ENCODE measurements around the gene APOBEC3G. TPM values are rescaled to one million over a fixed set of nuclear protein-coding genes. Genes with fewer than 3 reads are reported as not detected.
"Not testable (repeated sequence)": the region's sequence is repeated elsewhere in the genome, so short reads cannot be mapped to it uniquely, and the experiment has no call there.

The APOBEC3G gene
- polyA plus RNA-seq, 1 of the 3 experiments (the other 2 are of a cell fraction) = not detected

DNA sequence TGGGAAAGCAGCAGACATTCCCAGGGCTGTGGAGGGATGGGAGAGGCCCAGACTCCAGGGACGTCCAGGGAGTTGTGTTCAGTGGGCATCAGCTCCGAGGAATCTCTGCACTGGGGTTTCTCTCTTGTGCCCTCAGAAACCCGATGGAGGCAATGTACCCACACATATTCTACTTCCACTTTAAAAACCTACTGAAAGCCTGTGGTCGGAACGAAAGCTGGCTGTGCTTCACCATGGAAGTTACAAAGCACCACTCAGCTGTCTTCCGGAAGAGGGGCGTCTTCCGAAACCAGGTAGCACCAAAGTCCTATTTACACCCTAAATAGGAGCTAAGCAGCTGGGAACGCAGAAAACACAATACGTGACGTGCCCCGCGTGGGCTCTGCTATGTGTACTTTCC, 47.8 kb upstream of the APOBEC3G start:
- POLR2A ChIA-PET = no interaction called here

DNA sequence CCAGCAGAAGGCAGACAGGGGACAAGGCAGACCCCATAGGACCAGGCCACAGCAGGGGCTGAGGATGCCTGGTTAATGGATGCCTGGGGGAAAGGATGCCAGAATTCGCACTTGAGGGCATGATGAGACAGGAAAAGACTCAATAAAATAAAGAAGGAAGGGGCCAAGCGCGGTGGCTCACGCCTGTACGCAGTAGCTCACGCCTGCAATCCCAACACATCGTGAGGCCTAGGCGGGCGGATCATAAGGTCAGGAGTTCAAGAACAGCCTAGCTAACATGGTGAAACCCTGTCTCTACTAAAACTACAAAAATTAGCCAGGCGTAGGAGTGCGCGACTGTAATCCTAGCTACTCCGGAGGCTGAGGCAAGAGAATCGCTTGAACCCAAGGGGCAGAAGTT, 46.4 kb upstream of the APOBEC3G start:
- Histone ChIP-seq H3K4me2 (no peak overlapping the region), H3K27ac (ENCODE audit: low read depth in 2 of 2, low read length in 1 of 2) (no peak overlapping the region), H3K4me1 (ENCODE audit: control insufficient read depth in 1 of 2, insufficient read depth in 2 of 2, low read depth in 1 of 2, low read length in 1 of 2) (no peaks in the 10 kb centered on the region), H3K79me2 (ENCODE audit: insufficient read depth) (no peaks in the 10 kb centered on the region), H3K36me3 (replicated peaks in 1 of 2; ENCODE audit: control insufficient read depth in 1 of 2, insufficient read depth in 2 of 2, low read length in 1 of 2) (no peaks in the 10 kb centered on the region), H3F3A (replicated peaks; ENCODE audit: insufficient read depth) (no peaks in the 10 kb centered on the region), H3K4me3 (ENCODE audit: low read depth in 2 of 2, low read length in 1 of 2) (no peak overlapping the region), H3K9ac (no peak overlapping the region), H3K9me2 (no peaks in the 10 kb centered on the region), H3K9me3 (no peaks in the 10 kb centered on the region), H3K27me3 (ENCODE audit: insufficient read depth) (no peaks in the 10 kb centered on the region), H4K20me1 (ENCODE audit: insufficient read depth) (no peaks in the 10 kb centered on the region), H2AFZ (ENCODE audit: low read depth) (no peak overlapping the region)
- no peak for DNase-seq
- TF ChIP-seq, protein P1, sequence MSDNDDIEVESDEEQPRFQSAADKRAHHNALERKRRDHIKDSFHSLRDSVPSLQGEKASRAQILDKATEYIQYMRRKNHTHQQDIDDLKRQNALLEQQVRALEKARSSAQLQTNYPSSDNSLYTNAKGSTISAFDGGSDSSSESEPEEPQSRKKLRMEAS (IDR thresholded peaks at IDR 0.05; ENCODE audit: low read depth) = no peak
- TF ChIP-seq MXI1 (IDR thresholded peaks at IDR 0.05; ENCODE audit: low read depth, low read length) = no peak
- TF ChIP-seq RCOR1 (IDR thresholded peaks at IDR 0.05; ENCODE audit: low read length) = no peak
- TF ChIP-seq, protein P2, sequence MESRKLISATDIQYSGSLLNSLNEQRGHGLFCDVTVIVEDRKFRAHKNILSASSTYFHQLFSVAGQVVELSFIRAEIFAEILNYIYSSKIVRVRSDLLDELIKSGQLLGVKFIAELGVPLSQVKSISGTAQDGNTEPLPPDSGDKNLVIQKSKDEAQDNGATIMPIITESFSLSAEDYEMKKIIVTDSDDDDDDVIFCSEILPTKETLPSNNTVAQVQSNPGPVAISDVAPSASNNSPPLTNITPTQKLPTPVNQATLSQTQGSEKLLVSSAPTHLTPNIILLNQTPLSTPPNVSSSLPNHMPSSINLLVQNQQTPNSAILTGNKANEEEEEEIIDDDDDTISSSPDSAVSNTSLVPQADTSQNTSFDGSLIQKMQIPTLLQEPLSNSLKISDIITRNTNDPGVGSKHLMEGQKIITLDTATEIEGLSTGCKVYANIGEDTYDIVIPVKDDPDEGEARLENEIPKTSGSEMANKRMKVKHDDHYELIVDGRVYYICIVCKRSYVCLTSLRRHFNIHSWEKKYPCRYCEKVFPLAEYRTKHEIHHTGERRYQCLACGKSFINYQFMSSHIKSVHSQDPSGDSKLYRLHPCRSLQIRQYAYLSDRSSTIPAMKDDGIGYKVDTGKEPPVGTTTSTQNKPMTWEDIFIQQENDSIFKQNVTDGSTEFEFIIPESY (IDR thresholded peaks at IDR 0.05; ENCODE audit: borderline replicate concordance, low read depth) = no peak
- TF ChIP-seq TEAD4 (IDR thresholded peaks at IDR 0.05; ENCODE audit: borderline replicate concordance, insufficient read depth) = no peak
- TF ChIP-seq, protein P3, sequence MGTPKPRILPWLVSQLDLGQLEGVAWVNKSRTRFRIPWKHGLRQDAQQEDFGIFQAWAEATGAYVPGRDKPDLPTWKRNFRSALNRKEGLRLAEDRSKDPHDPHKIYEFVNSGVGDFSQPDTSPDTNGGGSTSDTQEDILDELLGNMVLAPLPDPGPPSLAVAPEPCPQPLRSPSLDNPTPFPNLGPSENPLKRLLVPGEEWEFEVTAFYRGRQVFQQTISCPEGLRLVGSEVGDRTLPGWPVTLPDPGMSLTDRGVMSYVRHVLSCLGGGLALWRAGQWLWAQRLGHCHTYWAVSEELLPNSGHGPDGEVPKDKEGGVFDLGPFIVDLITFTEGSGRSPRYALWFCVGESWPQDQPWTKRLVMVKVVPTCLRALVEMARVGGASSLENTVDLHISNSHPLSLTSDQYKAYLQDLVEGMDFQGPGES (IDR thresholded peaks at IDR 0.05; ENCODE audit: low read depth, low read length) = no peak
- TF ChIP-seq YY1 (IDR thresholded peaks at IDR 0.05; ENCODE audit: low read depth) = no peak
- TF ChIP-seq NRF1 (IDR thresholded peaks at IDR 0.05; ENCODE audit: low read depth, low read length) = no peak
- CTCF ChIA-PET = no interaction called here
- WGBS (ENCODE audit: low lambda C conversion rate) = 97% methylated on average over 14 of the region's 14 CpGs
- POLR2A ChIA-PET = no interaction called here

More for the DNA sequence above, 47.8 kb upstream of the APOBEC3G start:
- no peaks in the 10 kb centered on the region for H3K79me2 ChIP-seq (ENCODE audit: insufficient read depth)
- H3K9ac ChIP-seq = no peak overlapping the region
- TF ChIP-seq FOXJ3 (CRISPR knock-in tag; IDR thresholded peaks at IDR 0.05) (no peak), SIN3A (IDR thresholded peaks at IDR 0.05; ENCODE audit: borderline replicate concordance, low read depth, low read length) (no peak), GABPA (IDR thresholded peaks at IDR 0.05; ENCODE audit: low read depth) (no peak), FOXM1 (IDR thresholded peaks at IDR 0.05; ENCODE audit: low read depth) (no peak), CHD2 (IDR thresholded peaks at IDR 0.05; ENCODE audit: low read length, partially characterized antibody) (no peak), EZH2phosphoT487 (IDR thresholded peaks at IDR 0.05; ENCODE audit: borderline replicate concordance, low read depth) (no peak), MEF2A (IDR thresholded peaks at IDR 0.05; ENCODE audit: borderline replicate concordance, low read depth) (no peak), ELF1 (IDR thresholded peaks at IDR 0.05) (no peak), NFIC (IDR thresholded peaks at IDR 0.05; ENCODE audit: borderline replicate concordance) (no peak), RCOR1 (IDR thresholded peaks at IDR 0.05; ENCODE audit: low read length) (no peak), RAD21 (IDR thresholded peaks at IDR 0.05; ENCODE audit: low read length) (no peak)
- TF ChIP-seq, protein P1 (IDR thresholded peaks at IDR 0.05; ENCODE audit: low read depth) = no peak
- H3K4me3 ChIP-seq (ENCODE audit: low read depth in 2 of 2, low read length in 1 of 2) = no peak overlapping the region
- no peaks in the 10 kb centered on the region for H3K27me3 ChIP-seq (ENCODE audit: insufficient read depth)
- CTCF ChIA-PET = no interaction called here
- 92% methylated on average over 13 of the region's 13 CpGs for WGBS (ENCODE audit: low lambda C conversion rate)
- no peaks in the 10 kb centered on the region for H3K4me1 ChIP-seq (ENCODE audit: control insufficient read depth in 1 of 2, insufficient read depth in 2 of 2, low read depth in 1 of 2, low read length in 1 of 2)
- H2AFZ ChIP-seq (ENCODE audit: low read depth) = no peak overlapping the region
- no peaks in the 10 kb centered on the region for H3K9me2 ChIP-seq
- H4K20me1 ChIP-seq (ENCODE audit: insufficient read depth) = no peaks in the 10 kb centered on the region
- H3K27ac ChIP-seq (ENCODE audit: low read depth in 2 of 2, low read length in 1 of 2) = no peak overlapping the region
- no peak overlapping the region for H3K4me2 ChIP-seq
- DNase-seq = no peak
- H3F3A ChIP-seq (replicated peaks; ENCODE audit: insufficient read depth) = no peaks in the 10 kb centered on the region
- H3K36me3 ChIP-seq (replicated peaks in 1 of 2; ENCODE audit: control insufficient read depth in 1 of 2, insufficient read depth in 2 of 2, low read length in 1 of 2) = no peaks in the 10 kb centered on the region
- no peaks in the 10 kb centered on the region for H3K9me3 ChIP-seq

DNA sequence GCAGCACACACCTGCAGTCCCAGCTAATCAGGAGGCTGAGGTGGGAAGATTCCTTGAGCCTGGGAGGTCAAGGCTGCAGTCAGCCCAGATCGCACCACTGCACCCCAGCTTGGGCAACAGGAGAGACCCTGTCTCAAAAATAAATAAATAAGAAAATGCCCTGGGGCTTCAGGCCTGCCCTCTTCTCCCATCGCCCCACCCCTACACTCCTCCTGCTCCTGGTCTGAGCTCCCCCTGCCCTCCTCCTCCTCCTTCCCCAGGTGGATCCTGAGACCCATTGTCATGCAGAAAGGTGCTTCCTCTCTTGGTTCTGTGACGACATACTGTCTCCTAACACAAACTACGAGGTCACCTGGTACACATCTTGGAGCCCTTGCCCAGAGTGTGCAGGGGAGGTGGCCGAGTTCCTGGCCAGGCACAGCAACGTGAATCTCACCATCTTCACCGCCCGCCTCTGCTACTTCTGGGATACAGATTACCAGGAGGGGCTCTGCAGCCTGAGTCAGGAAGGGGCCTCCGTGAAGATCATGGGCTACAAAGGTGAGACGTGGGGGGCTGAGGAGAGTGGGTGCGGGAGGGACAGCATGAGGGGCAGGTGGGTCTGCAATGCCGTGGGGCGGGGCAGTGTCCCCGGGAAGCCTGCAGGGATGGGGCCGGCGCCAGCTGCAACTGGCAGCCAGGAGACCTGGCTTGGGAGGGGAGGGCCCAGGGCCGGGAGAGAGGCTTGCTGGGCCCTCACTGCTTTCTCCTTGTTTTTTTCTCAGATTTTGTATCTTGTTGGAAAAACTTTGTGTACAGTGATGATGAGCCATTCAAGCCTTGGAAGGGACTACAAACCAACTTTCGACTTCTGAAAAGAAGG, 45.4 kb upstream of the APOBEC3G start:
- H3K27ac ChIP-seq (ENCODE audit: low read depth in 2 of 2, low read length in 1 of 2); H3K9me2 ChIP-seq; H2AFZ ChIP-seq (ENCODE audit: low read depth); H3K4me3 ChIP-seq (ENCODE audit: low read depth in 2 of 2, low read length in 1 of 2); DNase-seq; H3K9me3 ChIP-seq; H3K4me2 ChIP-seq; H3K9ac ChIP-seq; H3K4me1 ChIP-seq (ENCODE audit: control insufficient read depth in 1 of 2, insufficient read depth in 2 of 2, low read depth in 1 of 2, low read length in 1 of 2); H3K27me3 ChIP-seq (ENCODE audit: insufficient read depth); H3F3A ChIP-seq (replicated peaks; ENCODE audit: insufficient read depth); POLR2A ChIA-PET; H3K79me2 ChIP-seq (ENCODE audit: insufficient read depth); H4K20me1 ChIP-seq (ENCODE audit: insufficient read depth); CTCF ChIA-PET; H3K36me3 ChIP-seq (replicated peaks in 1 of 2; ENCODE audit: control insufficient read depth in 1 of 2, insufficient read depth in 2 of 2, low read length in 1 of 2): not testable (repeated sequence)
- WGBS (ENCODE audit: low lambda C conversion rate) = 88% methylated on average over 2 of the region's 18 CpGs

All from SK-N-SH (cell line).